Measurements from ENCODE around the gene STRADA. TPM values are rescaled to one million over a fixed set of nuclear protein-coding genes. Genes with fewer than 3 reads are reported as not detected.

The STRADA gene
- total RNA-seq, 1 experiment from 2014 or later: 56.3 TPM

- Histone ChIP-seq H3K27me3 (replicated peaks; ENCODE audit: insufficient read depth, low read depth, low read length, poor library complexity) (no peaks in the 10 kb centered on the region), H3K27ac (ENCODE audit: low read depth, low read length, poor library complexity, severe bottlenecking) (peak overlapping the region; percentile 84), H3K4me3 (ENCODE audit: low read depth, low read length, poor library complexity, severe bottlenecking) (peak overlapping the region; percentile 76), H3K4me1 (ENCODE audit: insufficient read depth, low read length, poor library complexity, severe bottlenecking) (peaks cover 41% of the 10 kb centered on the region), H3K9me3 (ENCODE audit: low read depth, low read length, poor library complexity, severe bottlenecking) (no peaks in the 10 kb centered on the region), H3K36me3 (ENCODE audit: insufficient read depth, low read length, poor library complexity, severe bottlenecking) (peaks cover 13% of the 10 kb centered on the region)
- DNase-seq (ENCODE audit: low spot score): peak; percentile 63
- POLR2A ChIA-PET (ENCODE audit: low non-redundant PET): no interaction called here
- TF ChIP-seq CTCF (conservative IDR thresholded peaks at IDR 0.05; ENCODE audit: low read depth, low read length) (peak; percentile 68), EZH2 (IDR thresholded peaks at IDR 0.05; ENCODE audit: borderline replicate concordance, low read depth, low read length, poor library complexity, severe bottlenecking) (no peak)
- intact Hi-C loops (cut with micrococcal nuclease; ENCODE audit: unreplicated experiment): loop anchor here (5.0 to 10.0 kb wide), 2 partner anchors 75 to 273 kb away; partner anchors contain the start of gene MAP3K3
- CTCF ChIA-PET: interaction anchor here (1.2 kb wide), 1 partner anchor 21 kb away, joined by 3 read pairs; no protein-coding TSS in a partner anchor
- TSS peak; percentile 46 for BruUV-seq (replicated peaks)
Observed at GRCh38 chr17:63697341-63698286, 44.0 kb downstream of the STRADA start.

- Histone ChIP-seq H3K27ac (ENCODE audit: low read depth, low read length, poor library complexity, severe bottlenecking) (no peak overlapping the region), H3K27me3 (replicated peaks; ENCODE audit: insufficient read depth, low read depth, low read length, poor library complexity) (no peaks in the 10 kb centered on the region), H3K4me3 (ENCODE audit: low read depth, low read length, poor library complexity, severe bottlenecking) (no peak overlapping the region), H3K9me3 (ENCODE audit: low read depth, low read length, poor library complexity, severe bottlenecking) (no peaks in the 10 kb centered on the region), H3K4me1 (ENCODE audit: insufficient read depth, low read length, poor library complexity, severe bottlenecking) (peaks cover 32% of the 10 kb centered on the region), H3K36me3 (ENCODE audit: insufficient read depth, low read length, poor library complexity, severe bottlenecking) (peaks cover 13% of the 10 kb centered on the region)
- DNase-seq (ENCODE audit: low spot score): peak; percentile 39
- CTCF ChIA-PET: no interaction called here
- intact Hi-C loops (cut with micrococcal nuclease; ENCODE audit: unreplicated experiment): loop anchor here (5.0 to 10.0 kb wide), 2 partner anchors 74 to 272 kb away; partner anchors contain the start of gene MAP3K3
- BruUV-seq (replicated peaks): no TSS peak
- POLR2A ChIA-PET (ENCODE audit: low non-redundant PET): no interaction called here
- TF ChIP-seq EZH2 (IDR thresholded peaks at IDR 0.05; ENCODE audit: borderline replicate concordance, low read depth, low read length, poor library complexity, severe bottlenecking): no peak
- peak; percentile 30; the same call in 1 of the 2 replicates for TF ChIP-seq CTCF (conservative IDR thresholded peaks at IDR 0.05; ENCODE audit: low read depth, low read length)
Observed at GRCh38 chr17:63696381-63696961, 45.1 kb downstream of the STRADA start.

- intact Hi-C loops (cut with micrococcal nuclease; ENCODE audit: unreplicated experiment): loop anchor here (5.0 to 10.0 kb wide), 2 partner anchors 74 to 271 kb away; partner anchors contain the start of gene MAP3K3
- BruUV-seq (replicated peaks): no TSS peak
- ChIA-PET POLR2A (ENCODE audit: low non-redundant PET) (interaction anchor here (0.6 kb wide), 1 partner anchor 19 kb away, joined by 3 read pairs; no protein-coding TSS in a partner anchor), CTCF (no interaction called here)
- H3K4me1 ChIP-seq (ENCODE audit: insufficient read depth, low read length, poor library complexity, severe bottlenecking): peaks cover 26% of the 10 kb centered on the region
- no peaks in the 10 kb centered on the region for H3K27me3 ChIP-seq (replicated peaks; ENCODE audit: insufficient read depth, low read depth, low read length, poor library complexity)
- TF ChIP-seq EZH2 (IDR thresholded peaks at IDR 0.05; ENCODE audit: borderline replicate concordance, low read depth, low read length, poor library complexity, severe bottlenecking): no peak
- TF ChIP-seq CTCF (conservative IDR thresholded peaks at IDR 0.05; ENCODE audit: low read depth, low read length): no peak
- H3K4me3 ChIP-seq (ENCODE audit: low read depth, low read length, poor library complexity, severe bottlenecking): no peak overlapping the region
- H3K27ac ChIP-seq (ENCODE audit: low read depth, low read length, poor library complexity, severe bottlenecking): no peak overlapping the region
- no peaks in the 10 kb centered on the region for H3K9me3 ChIP-seq (ENCODE audit: low read depth, low read length, poor library complexity, severe bottlenecking)
- DNase-seq (ENCODE audit: low spot score): no peak
- peaks cover 18% of the 10 kb centered on the region for H3K36me3 ChIP-seq (ENCODE audit: insufficient read depth, low read length, poor library complexity, severe bottlenecking)
Observed at GRCh38 chr17:63695889-63696288, 45.7 kb downstream of the STRADA start.
